Suppressor macrophage treated with lipopolysaccharide for 1 hour (primary cell): ENCODE results near the gene LBX2.

ENCODE experiments used
- DNase-seq, 3 donors: peaks; one replicate each; pipeline ENCODE4 v3.0.0-alpha.2; 2020 to 2022

Gene LBX2

GRCh38 chr2:74454654-74455511 is 44.5 kb downstream of the LBX2 start, which contains the start of gene INO80B:
INO80B (plus strand) TSS chr2:74455087; CDS start chr2:74455117, 30 bp downstream.
- DNase-seq, result peak; percentile 97 to 99 (median 99)

GRCh38 chr2:74450570-74451190 is 48.7 kb downstream of the LBX2 start:
- DNase-seq, result no peak

GRCh38 chr2:74448771-74449170 is 50.6 kb downstream of the LBX2 start:
- DNase-seq, result no peak
